H1 (cell line): ENCODE results near the gene ARMH4. TPM values are rescaled to one million over a fixed set of nuclear protein-coding genes. Genes with fewer than 3 reads are reported as not detected.

Experiments
- CTCF ChIA-PET: fragments of 300-600 bp; sonication (Branson Sonifier 250); formaldehyde crosslinking; loops from one replicate; lab custom pipeline; 2021; ENCODE audit not compliant: partially characterized antibody; lab: Charles Lee
- POLR2A ChIA-PET: fragments of 300-600 bp; sonication (Branson Sonifier 250); formaldehyde crosslinking; loops from one replicate; lab custom pipeline; 2021; ENCODE audit warnings: inconsistent platforms; ENCODE audit not compliant: partially characterized antibody; lab: Charles Lee
- DNase-seq, 2 experiments: peaks; one replicate each; pipeline versions ENCODE4 v3.0.0 to v3.0.0-alpha.2; 2010 to 2022; ENCODE audit warnings: low spot score in 2 of 2, low read depth in 1 of 2, mixed read lengths in 1 of 2
- FAIRE-seq: peaks from 2 replicates; lab custom pipeline; 2011; peaks lifted over from hg19 to GRCh38; lab: Jason Lieb, UNC
- H2AFZ ChIP-seq: 2 replicates; pipeline ENCODE4 v1.8.1; 2012; ENCODE audit warnings: low read length, inconsistent platforms
- H2AK5ac ChIP-seq: 2 replicates; pipeline ENCODE4 v1.6.1; 2013; ENCODE audit warnings: low read depth, low read length
- H2BK120ac ChIP-seq: replicated peaks from 2 replicates; pipeline ENCODE3; 2013; ENCODE audit warnings: low read depth, low read length, inconsistent platforms
- H2BK12ac ChIP-seq: 2 replicates; pipeline ENCODE4 v1.6.1; 2013; ENCODE audit warnings: low read depth, low read length
- H2BK15ac ChIP-seq: 2 replicates; pipeline ENCODE4 v1.6.1; 2013; ENCODE audit warnings: low read length
- H2BK20ac ChIP-seq: 2 replicates; pipeline ENCODE4 v1.6.1; 2013; ENCODE audit warnings: low read length
- H2BK5ac ChIP-seq: 2 replicates; pipeline ENCODE4 v1.6.1; 2013; ENCODE audit warnings: low read depth, low read length
- H3K14ac ChIP-seq: 2 replicates; pipeline ENCODE4 v1.6.1; 2013; ENCODE audit warnings: inconsistent platforms; ENCODE audit not compliant: insufficient read length
- H3K18ac ChIP-seq: 2 replicates; pipeline ENCODE4 v1.6.1; 2013; ENCODE audit warnings: low read length; ENCODE audit errors: extremely low read depth
- H3K23ac ChIP-seq: 2 replicates; pipeline ENCODE4 v1.6.1; 2013; ENCODE audit warnings: inconsistent platforms; ENCODE audit not compliant: insufficient read length
- H3K23me2 ChIP-seq: 2 replicates; pipeline ENCODE4 v1.6.1; 2013; ENCODE audit warnings: low read depth, low read length
- H3K27ac ChIP-seq: 2 replicates; pipeline ENCODE4 v1.6.1; 2011; ENCODE audit warnings: low read depth, low read length, inconsistent platforms
- H3K27me3 ChIP-seq, 4 experiments: replicated peaks in 1 of 4; 1 replicate in 1 of 4; 2 replicates in 3 of 4; pipeline versions ENCODE4 v1.6.1 to v1.8.1; 2011 to 2013; ENCODE audit warnings: low read length in 3 of 4, mild to moderate bottlenecking in 3 of 4, inconsistent platforms in 2 of 4, mixed read lengths in 2 of 4, moderate library complexity in 1 of 4; ENCODE audit not compliant: control insufficient read depth in 3 of 4, insufficient read depth in 3 of 4; ENCODE audit errors: extremely low read depth in 1 of 4
- H3K36me3 ChIP-seq, 4 experiments: 2 replicates each; pipeline versions ENCODE4 v1.6.1 to v1.8.1; 2011 to 2013; ENCODE audit warnings: mild to moderate bottlenecking in 4 of 4, low read length in 3 of 4, moderate library complexity in 2 of 4, control low read depth in 1 of 4, inconsistent platforms in 1 of 4; ENCODE audit not compliant: insufficient read depth in 4 of 4, control insufficient read depth in 2 of 4
- H3K4ac ChIP-seq: replicated peaks from 2 replicates; pipeline ENCODE3; 2013; ENCODE audit warnings: low read length, low read depth, mixed read lengths, inconsistent platforms; ENCODE audit not compliant: insufficient read length
- H3K4me1 ChIP-seq, 4 experiments: replicated peaks in 1 of 4; 1 replicate in 1 of 4; 2 replicates in 3 of 4; pipeline versions ENCODE4 v1.6.1 to v1.8.1; 2011 to 2013; ENCODE audit warnings: low read length in 3 of 4, inconsistent platforms in 2 of 4, mixed read lengths in 1 of 4; ENCODE audit not compliant: insufficient read depth in 4 of 4, control insufficient read depth in 3 of 4
- H3K4me2 ChIP-seq, 2 experiments: 2 replicates each; pipeline versions ENCODE4 v1.6.1 to v1.8.1; 2011 to 2013; ENCODE audit warnings: low read depth in 2 of 2, low read length in 2 of 2, control low read depth in 1 of 2, inconsistent platforms in 1 of 2, mild to moderate bottlenecking in 1 of 2; ENCODE audit not compliant: insufficient read depth in 1 of 2
- H3K4me3 ChIP-seq, 4 experiments: fragments of 200-600, 300-600 bp in 1 of 4; sonication (generic), shearing (Covaris generic), sonication (Bioruptor Twin) in 1 of 4; 2 replicates each; pipeline versions ENCODE4 v1.5.1 to v1.8.1; 2011 to 2016; ENCODE audit warnings: low read length in 4 of 4, low read depth in 3 of 4, control low read depth in 2 of 4, inconsistent platforms in 2 of 4, mild to moderate bottlenecking in 2 of 4, mixed read lengths in 1 of 4, moderate library complexity in 1 of 4; ENCODE audit not compliant: insufficient read depth in 2 of 4; ENCODE audit errors: extremely low read depth in 1 of 4
- H3K56ac ChIP-seq: replicated peaks from 2 replicates; pipeline ENCODE3; 2013; ENCODE audit warnings: low read depth, mild to moderate bottlenecking, mixed read lengths, low read length, inconsistent platforms; ENCODE audit not compliant: insufficient read length
- H3K79me1 ChIP-seq: 2 replicates; pipeline ENCODE4 v1.6.1; 2013; ENCODE audit warnings: low read depth, low read length, control low read depth
- H3K79me2 ChIP-seq, 2 experiments: 2 replicates each; pipeline versions ENCODE4 v1.6.1 to v1.8.1; 2012 to 2013; ENCODE audit warnings: low read length in 2 of 2, mild to moderate bottlenecking in 2 of 2, inconsistent platforms in 1 of 2; ENCODE audit not compliant: insufficient read depth in 2 of 2, control insufficient read depth in 1 of 2
- H3K9ac ChIP-seq, 4 experiments: replicated peaks in 1 of 4; 1 replicate in 1 of 4; 2 replicates in 3 of 4; pipeline versions ENCODE4 v1.6.1 to v1.8.1; 2011 to 2013; ENCODE audit warnings: low read depth in 3 of 4, low read length in 3 of 4, control low read depth in 2 of 4, mild to moderate bottlenecking in 2 of 4, moderate library complexity in 2 of 4, inconsistent platforms in 1 of 4; ENCODE audit errors: extremely low read depth in 1 of 4
- H3K9me3 ChIP-seq, 2 experiments: 2 replicates each; pipeline versions ENCODE4 v1.6.1 to v1.8.1; 2012 to 2013; ENCODE audit warnings: mild to moderate bottlenecking in 2 of 2, moderate library complexity in 2 of 2, control low read depth in 1 of 2, inconsistent platforms in 1 of 2, low read depth in 1 of 2, low read length in 1 of 2, mixed read lengths in 1 of 2; ENCODE audit not compliant: insufficient read depth in 2 of 2
- H4K20me1 ChIP-seq, 2 experiments: replicated peaks in 1 of 2; 2 replicates each; pipeline versions ENCODE3 to v1.8.1; 2011 to 2013; ENCODE audit warnings: inconsistent platforms in 2 of 2, low read length in 2 of 2, mild to moderate bottlenecking in 1 of 2; ENCODE audit not compliant: insufficient read depth in 2 of 2, control insufficient read depth in 1 of 2
- H4K5ac ChIP-seq: 2 replicates; pipeline ENCODE4 v1.6.1; 2013; ENCODE audit warnings: low read length, low read depth, mixed read lengths, inconsistent platforms; ENCODE audit not compliant: insufficient read length
- H4K8ac ChIP-seq: 2 replicates; pipeline ENCODE4 v1.8.0; 2013; ENCODE audit warnings: mild to moderate bottlenecking, moderate library complexity, low read length, inconsistent platforms; ENCODE audit not compliant: insufficient read depth; ENCODE audit errors: extremely low read depth
- H4K91ac ChIP-seq: replicated peaks from 2 replicates; pipeline ENCODE3; 2013; ENCODE audit warnings: low read length, mixed read lengths, inconsistent platforms; ENCODE audit not compliant: insufficient read length
- JUND ChIP-seq: IDR thresholded peaks from 2 replicates; pipeline ENCODE4 v1.6.1; 2011; ENCODE audit warnings: mild to moderate bottlenecking, improper control_type of control experiment, low read length
- SP4 ChIP-seq: IDR thresholded peaks from 2 replicates; pipeline ENCODE4 v1.6.1; 2012; ENCODE audit warnings: low read length, inconsistent platforms
- WGBS, 2 experiments: shearing (Covaris generic) in 1 of 2; methylation state at CpG; one replicate each; pipeline versions ENCODE4 v1.1.6 to v1.1.7; 2013 to 2015; ENCODE audit warnings: low lambda C conversion rate in 2 of 2, mixed read lengths in 2 of 2, inconsistent platforms in 1 of 2, low coverage in 1 of 2, missing lambda C conversion rate in 1 of 2; ENCODE audit not compliant: insufficient replicate concordance in 2 of 2, insufficient coverage in 1 of 2, insufficient read length in 1 of 2; ENCODE audit errors: extremely low coverage in 1 of 2, missing lambda C conversion rate in 1 of 2; 5-methylcytosine and 5-hydroxymethylcytosine counted together
- polyA plus RNA-seq, 7 experiments: library from polyadenylated mRNA; depleted of rRNA in 3 of 7; stranded (reverse) in 5 of 7; unstranded in 2 of 7; fragments of >200 nt in 5 of 7; fragments of 200-250 nt in 2 of 7; gene quantifications; 1 replicate in 5 of 7; 2 replicates in 1 of 7; 4 replicates in 1 of 7; pipeline versions ENCODE4 v1.2.1 to v1.2.3, GENCODE V29; 2011 to 2013; ENCODE audit warnings: missing spikeins in 2 of 7, mixed read lengths in 2 of 7
- total RNA-seq: library from RNA; stranded (reverse); fragmentation: NEBNext Ultra II Directional; extraction: Animal tissue kit (Norgen Biotek cat#: 25700); gene quantifications from 2 replicates; pipeline ENCODE4 v1.2.1, GENCODE V29; 2021

The ARMH4 gene
- total and polyA plus RNA-seq, 2 of the 8 experiments (the other 6 are each of a cell fraction or from before 2014, with no cell fraction given) = 7.1 to 25.4 TPM

- Histone ChIP-seq H3K27me3 (no peaks in the 10 kb centered on the region), H3K9ac (peak overlapping the region in 1 of 4 experiments; percentile 8; a peak in 1 of 7 replicates), H3K18ac (no peak overlapping the region), H3K56ac (no peak overlapping the region), H3K79me2 (no peaks in the 10 kb centered on the region), H4K8ac (no peak overlapping the region), H2BK5ac (no peak overlapping the region), H2BK120ac (no peak overlapping the region), H3K4me2 (no peak overlapping the region), H3K9me3 (no peaks in the 10 kb centered on the region), H3K4me1 (no peaks in the 10 kb centered on the region), H4K20me1 (no peaks in the 10 kb centered on the region), H3K79me1 (no peaks in the 10 kb centered on the region), H3K23me2 (peaks cover 2% of the 10 kb centered on the region; the same call in 1 of the 2 replicates), H2BK15ac (no peak overlapping the region), H4K5ac (no peak overlapping the region), H2BK12ac (no peak overlapping the region), H3K4ac (no peak overlapping the region), H4K91ac (no peak overlapping the region), H2AFZ (no peak overlapping the region), H3K23ac (no peak overlapping the region), H3K4me3 (no peak overlapping the region), H2BK20ac (no peak overlapping the region), H3K36me3 (no peaks in the 10 kb centered on the region; a peak in 2 of 8 replicates), H3K27ac (no peak overlapping the region), H3K14ac (no peak overlapping the region), H2AK5ac (no peak overlapping the region)
- no peak for TF ChIP-seq JUND
- no peak for TF ChIP-seq SP4
- 94% methylated on average over 4 of the region's 4 CpGs; no CpG with 5 or more reads in 1 of the 2 experiments for WGBS, 2 experiments
- DNase-seq = no peak
- no peak for FAIRE-seq
- ChIA-PET CTCF (no interaction called here), POLR2A (no interaction called here)
These were observed 51.2 kb downstream of the ARMH4 start for GRCh38 chr14:58100735-58101368.
